ENCODE measurements around the gene AFF1.
"Not testable (repeated sequence)": the region's sequence is repeated elsewhere in the genome, so short reads cannot be mapped to it uniquely, and the experiment has no call there.

AFF1 gene

GRCh38 chr4:87006676-87007527 lies 72.1 kb downstream of the AFF1 start:
- H3K36me3 ChIP-seq (ENCODE audit: control insufficient read depth, insufficient read depth, low read length), result no peaks in the 10 kb centered on the region
- peaks cover 76% of the 10 kb centered on the region for H3K4me1 ChIP-seq (ENCODE audit: control insufficient read depth, insufficient read depth, low read length)
- peak overlapping the region; percentile 88 for H3K9ac ChIP-seq (ENCODE audit: low read depth, low read length)
- peak overlapping the region; percentile 99 for H3K27ac ChIP-seq (ENCODE audit: low read depth, low read length)
- H3K9me3 ChIP-seq (ENCODE audit: control insufficient read depth, insufficient read depth, low read length), result no peaks in the 10 kb centered on the region
- peaks cover 3% of the 10 kb centered on the region for H3K27me3 ChIP-seq (ENCODE audit: control insufficient read depth, insufficient read depth, low read length)
- H3K4me3 ChIP-seq (ENCODE audit: low read depth, low read length), result peak overlapping the region; percentile 93

GRCh38 chr4:87007528-87008446 lies 73.0 kb downstream of the AFF1 start:
- Histone ChIP-seq H3K9ac (ENCODE audit: low read depth, low read length) (peak overlapping the region; percentile 88), H3K27ac (ENCODE audit: low read depth, low read length) (peak overlapping the region; percentile 99), H3K4me1 (ENCODE audit: control insufficient read depth, insufficient read depth, low read length) (peaks cover 80% of the 10 kb centered on the region), H3K4me3 (ENCODE audit: low read depth, low read length) (peak overlapping the region; percentile 93), H3K36me3 (ENCODE audit: control insufficient read depth, insufficient read depth, low read length) (no peaks in the 10 kb centered on the region), H3K27me3 (ENCODE audit: control insufficient read depth, insufficient read depth, low read length) (peaks cover 3% of the 10 kb centered on the region), H3K9me3 (ENCODE audit: control insufficient read depth, insufficient read depth, low read length) (no peaks in the 10 kb centered on the region)

GRCh38 chr4:87009095-87009648 lies 74.4 kb downstream of the AFF1 start:
- Histone ChIP-seq H3K4me3 (ENCODE audit: low read depth, low read length) (peak overlapping the region; percentile 20; the same call in 1 of the 2 replicates), H3K27me3 (ENCODE audit: control insufficient read depth, insufficient read depth, low read length) (peaks cover 3% of the 10 kb centered on the region), H3K9ac (ENCODE audit: low read depth, low read length) (no peak overlapping the region), H3K36me3 (ENCODE audit: control insufficient read depth, insufficient read depth, low read length) (no peaks in the 10 kb centered on the region), H3K9me3 (ENCODE audit: control insufficient read depth, insufficient read depth, low read length) (no peaks in the 10 kb centered on the region), H3K27ac (ENCODE audit: low read depth, low read length) (peak overlapping the region; percentile 45), H3K4me1 (ENCODE audit: control insufficient read depth, insufficient read depth, low read length) (peaks cover 77% of the 10 kb centered on the region)

GRCh38 chr4:87010192-87010591 lies 75.4 kb downstream of the AFF1 start:
- Histone ChIP-seq H3K27me3 (ENCODE audit: control insufficient read depth, insufficient read depth, low read length) (peaks cover 3% of the 10 kb centered on the region), H3K4me3 (ENCODE audit: low read depth, low read length) (no peak overlapping the region), H3K27ac (ENCODE audit: low read depth, low read length) (peak overlapping the region; percentile 62), H3K9me3 (ENCODE audit: control insufficient read depth, insufficient read depth, low read length) (no peaks in the 10 kb centered on the region), H3K9ac (ENCODE audit: low read depth, low read length) (no peak overlapping the region), H3K36me3 (ENCODE audit: control insufficient read depth, insufficient read depth, low read length) (no peaks in the 10 kb centered on the region), H3K4me1 (ENCODE audit: control insufficient read depth, insufficient read depth, low read length) (peaks cover 82% of the 10 kb centered on the region)

- Histone ChIP-seq H3K36me3 (ENCODE audit: control insufficient read depth, insufficient read depth, low read length) (no peaks in the 10 kb centered on the region), H3K27me3 (ENCODE audit: control insufficient read depth, insufficient read depth, low read length) (peaks cover 3% of the 10 kb centered on the region), H3K4me3 (ENCODE audit: low read depth, low read length) (0 out of 2 replicates have a peak overlapping the region, but pooled peaks have one; percentile 24), H3K9me3 (ENCODE audit: control insufficient read depth, insufficient read depth, low read length) (no peaks in the 10 kb centered on the region), H3K9ac (ENCODE audit: low read depth, low read length) (0 out of 2 replicates have a peak overlapping the region, but pooled peaks have one; percentile 1), H3K4me1 (ENCODE audit: control insufficient read depth, insufficient read depth, low read length) (peaks cover 74% of the 10 kb centered on the region), H3K27ac (ENCODE audit: low read depth, low read length) (peak overlapping the region; percentile 92)
Observed at GRCh38 chr4:87011340-87012034, 76.7 kb downstream of the AFF1 start.

GRCh38 chr4:87012265-87012953 lies 77.6 kb downstream of the AFF1 start:
- Histone ChIP-seq H3K9me3 (ENCODE audit: control insufficient read depth, insufficient read depth, low read length) (no peaks in the 10 kb centered on the region), H3K27ac (ENCODE audit: low read depth, low read length) (peak overlapping the region; percentile 92), H3K36me3 (ENCODE audit: control insufficient read depth, insufficient read depth, low read length) (no peaks in the 10 kb centered on the region), H3K27me3 (ENCODE audit: control insufficient read depth, insufficient read depth, low read length) (peaks cover 3% of the 10 kb centered on the region), H3K9ac (ENCODE audit: low read depth, low read length) (no peak overlapping the region), H3K4me1 (ENCODE audit: control insufficient read depth, insufficient read depth, low read length) (peaks cover 76% of the 10 kb centered on the region), H3K4me3 (ENCODE audit: low read depth, low read length) (no peak overlapping the region)

- not testable (repeated sequence) for H3K36me3 ChIP-seq (ENCODE audit: control insufficient read depth, insufficient read depth, low read length); H3K27me3 ChIP-seq (ENCODE audit: control insufficient read depth, insufficient read depth, low read length); H3K9me3 ChIP-seq (ENCODE audit: control insufficient read depth, insufficient read depth, low read length); H3K9ac ChIP-seq (ENCODE audit: low read depth, low read length); H3K4me3 ChIP-seq (ENCODE audit: low read depth, low read length)
- peaks cover 80% of the 10 kb centered on the region for H3K4me1 ChIP-seq (ENCODE audit: control insufficient read depth, insufficient read depth, low read length)
- H3K27ac ChIP-seq (ENCODE audit: low read depth, low read length), result peak overlapping the region; percentile 92
Observed at GRCh38 chr4:87012954-87013308, 78.1 kb downstream of the AFF1 start.

GRCh38 chr4:87014284-87014782 lies 79.5 kb downstream of the AFF1 start:
- H3K36me3 ChIP-seq (ENCODE audit: control insufficient read depth, insufficient read depth, low read length), result no peaks in the 10 kb centered on the region
- H3K27ac ChIP-seq (ENCODE audit: low read depth, low read length), result peak overlapping the region; percentile 85
- no peak overlapping the region for H3K9ac ChIP-seq (ENCODE audit: low read depth, low read length)
- H3K27me3 ChIP-seq (ENCODE audit: control insufficient read depth, insufficient read depth, low read length), result no peaks in the 10 kb centered on the region
- peak overlapping the region; percentile 12; the same call in 1 of the 2 replicates for H3K4me3 ChIP-seq (ENCODE audit: low read depth, low read length)
- no peaks in the 10 kb centered on the region for H3K9me3 ChIP-seq (ENCODE audit: control insufficient read depth, insufficient read depth, low read length)
- peaks cover 78% of the 10 kb centered on the region for H3K4me1 ChIP-seq (ENCODE audit: control insufficient read depth, insufficient read depth, low read length)

DNA sequence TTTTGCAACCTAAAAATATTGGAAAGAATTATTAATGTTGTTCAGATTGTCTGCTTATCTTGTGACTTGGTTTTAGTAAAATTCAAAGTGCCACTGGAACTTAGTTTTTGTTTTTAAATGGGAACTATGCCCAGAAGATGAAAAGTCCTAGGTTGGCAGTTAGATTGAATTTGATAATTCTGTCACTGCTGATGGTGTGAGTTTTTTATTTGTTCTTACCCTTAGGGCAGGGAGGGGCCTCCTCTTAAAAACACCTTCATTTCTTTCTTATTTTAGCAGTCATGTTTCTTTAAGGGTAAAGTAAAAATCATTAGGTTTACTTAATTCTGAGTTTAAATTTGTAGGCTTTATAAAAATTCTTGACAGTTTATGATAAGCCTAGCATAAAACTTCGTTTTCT lies 80.6 kb downstream of the AFF1 start:
- Histone ChIP-seq H3K9ac (ENCODE audit: low read depth, low read length) (no peak overlapping the region), H3K9me3 (ENCODE audit: control insufficient read depth, insufficient read depth, low read length) (no peaks in the 10 kb centered on the region), H3K27me3 (ENCODE audit: control insufficient read depth, insufficient read depth, low read length) (no peaks in the 10 kb centered on the region), H3K27ac (ENCODE audit: low read depth, low read length) (peak overlapping the region; percentile 36), H3K36me3 (ENCODE audit: control insufficient read depth, insufficient read depth, low read length) (no peaks in the 10 kb centered on the region), H3K4me1 (ENCODE audit: control insufficient read depth, insufficient read depth, low read length) (peaks cover 67% of the 10 kb centered on the region), H3K4me3 (ENCODE audit: low read depth, low read length) (no peak overlapping the region)

Data from HUES48 (cell line).